H1 (cell line): Measurements from ENCODE around the gene MYO9A. TPM values are rescaled to one million over a fixed set of nuclear protein-coding genes. Genes with fewer than 3 reads are reported as not detected.

Source experiments
- CTCF ChIA-PET: fragments of 300-600 bp; sonication (Branson Sonifier 250); formaldehyde crosslinking; loops from one replicate; lab custom pipeline; 2021; ENCODE audit not compliant: partially characterized antibody; lab: Charles Lee
- POLR2A ChIA-PET: fragments of 300-600 bp; sonication (Branson Sonifier 250); formaldehyde crosslinking; loops from one replicate; lab custom pipeline; 2021; ENCODE audit warnings: inconsistent platforms; ENCODE audit not compliant: partially characterized antibody; lab: Charles Lee
- DNase-seq, 2 experiments: peaks; one replicate each; pipeline versions ENCODE4 v3.0.0 to v3.0.0-alpha.2; 2010 to 2022; ENCODE audit warnings: low spot score in 2 of 2, low read depth in 1 of 2, mixed read lengths in 1 of 2
- FAIRE-seq: peaks from 2 replicates; lab custom pipeline; 2011; peaks lifted over from hg19 to GRCh38; lab: Jason Lieb, UNC
- H2AFZ ChIP-seq: 2 replicates; pipeline ENCODE4 v1.8.1; 2012; ENCODE audit warnings: low read length, inconsistent platforms
- H2AK5ac ChIP-seq: 2 replicates; pipeline ENCODE4 v1.6.1; 2013; ENCODE audit warnings: low read depth, low read length
- H2BK120ac ChIP-seq: replicated peaks from 2 replicates; pipeline ENCODE3; 2013; ENCODE audit warnings: low read depth, low read length, inconsistent platforms
- H2BK12ac ChIP-seq: 2 replicates; pipeline ENCODE4 v1.6.1; 2013; ENCODE audit warnings: low read depth, low read length
- H2BK15ac ChIP-seq: 2 replicates; pipeline ENCODE4 v1.6.1; 2013; ENCODE audit warnings: low read length
- H2BK20ac ChIP-seq: 2 replicates; pipeline ENCODE4 v1.6.1; 2013; ENCODE audit warnings: low read length
- H2BK5ac ChIP-seq: 2 replicates; pipeline ENCODE4 v1.6.1; 2013; ENCODE audit warnings: low read depth, low read length
- H3K14ac ChIP-seq: 2 replicates; pipeline ENCODE4 v1.6.1; 2013; ENCODE audit warnings: inconsistent platforms; ENCODE audit not compliant: insufficient read length
- H3K18ac ChIP-seq: 2 replicates; pipeline ENCODE4 v1.6.1; 2013; ENCODE audit warnings: low read length; ENCODE audit errors: extremely low read depth
- H3K23ac ChIP-seq: 2 replicates; pipeline ENCODE4 v1.6.1; 2013; ENCODE audit warnings: inconsistent platforms; ENCODE audit not compliant: insufficient read length
- H3K23me2 ChIP-seq: 2 replicates; pipeline ENCODE4 v1.6.1; 2013; ENCODE audit warnings: low read depth, low read length
- H3K27ac ChIP-seq: 2 replicates; pipeline ENCODE4 v1.6.1; 2011; ENCODE audit warnings: low read depth, low read length, inconsistent platforms
- H3K27me3 ChIP-seq, 4 experiments: replicated peaks in 1 of 4; 1 replicate in 1 of 4; 2 replicates in 3 of 4; pipeline versions ENCODE4 v1.6.1 to v1.8.1; 2011 to 2013; ENCODE audit warnings: low read length in 3 of 4, mild to moderate bottlenecking in 3 of 4, inconsistent platforms in 2 of 4, mixed read lengths in 2 of 4, moderate library complexity in 1 of 4; ENCODE audit not compliant: control insufficient read depth in 3 of 4, insufficient read depth in 3 of 4; ENCODE audit errors: extremely low read depth in 1 of 4
- H3K36me3 ChIP-seq, 4 experiments: 2 replicates each; pipeline versions ENCODE4 v1.6.1 to v1.8.1; 2011 to 2013; ENCODE audit warnings: mild to moderate bottlenecking in 4 of 4, low read length in 3 of 4, moderate library complexity in 2 of 4, control low read depth in 1 of 4, inconsistent platforms in 1 of 4; ENCODE audit not compliant: insufficient read depth in 4 of 4, control insufficient read depth in 2 of 4
- H3K4ac ChIP-seq: replicated peaks from 2 replicates; pipeline ENCODE3; 2013; ENCODE audit warnings: low read length, low read depth, mixed read lengths, inconsistent platforms; ENCODE audit not compliant: insufficient read length
- H3K4me1 ChIP-seq, 4 experiments: replicated peaks in 1 of 4; 1 replicate in 1 of 4; 2 replicates in 3 of 4; pipeline versions ENCODE4 v1.6.1 to v1.8.1; 2011 to 2013; ENCODE audit warnings: low read length in 3 of 4, inconsistent platforms in 2 of 4, mixed read lengths in 1 of 4; ENCODE audit not compliant: insufficient read depth in 4 of 4, control insufficient read depth in 3 of 4
- H3K4me2 ChIP-seq, 2 experiments: 2 replicates each; pipeline versions ENCODE4 v1.6.1 to v1.8.1; 2011 to 2013; ENCODE audit warnings: low read depth in 2 of 2, low read length in 2 of 2, control low read depth in 1 of 2, inconsistent platforms in 1 of 2, mild to moderate bottlenecking in 1 of 2; ENCODE audit not compliant: insufficient read depth in 1 of 2
- H3K4me3 ChIP-seq, 4 experiments: fragments of 200-600, 300-600 bp in 1 of 4; sonication (generic), shearing (Covaris generic), sonication (Bioruptor Twin) in 1 of 4; 2 replicates each; pipeline versions ENCODE4 v1.5.1 to v1.8.1; 2011 to 2016; ENCODE audit warnings: low read length in 4 of 4, low read depth in 3 of 4, control low read depth in 2 of 4, inconsistent platforms in 2 of 4, mild to moderate bottlenecking in 2 of 4, mixed read lengths in 1 of 4, moderate library complexity in 1 of 4; ENCODE audit not compliant: insufficient read depth in 2 of 4; ENCODE audit errors: extremely low read depth in 1 of 4
- H3K56ac ChIP-seq: replicated peaks from 2 replicates; pipeline ENCODE3; 2013; ENCODE audit warnings: low read depth, mild to moderate bottlenecking, mixed read lengths, low read length, inconsistent platforms; ENCODE audit not compliant: insufficient read length
- H3K79me1 ChIP-seq: 2 replicates; pipeline ENCODE4 v1.6.1; 2013; ENCODE audit warnings: low read depth, low read length, control low read depth
- H3K79me2 ChIP-seq, 2 experiments: 2 replicates each; pipeline versions ENCODE4 v1.6.1 to v1.8.1; 2012 to 2013; ENCODE audit warnings: low read length in 2 of 2, mild to moderate bottlenecking in 2 of 2, inconsistent platforms in 1 of 2; ENCODE audit not compliant: insufficient read depth in 2 of 2, control insufficient read depth in 1 of 2
- H3K9ac ChIP-seq, 4 experiments: replicated peaks in 1 of 4; 1 replicate in 1 of 4; 2 replicates in 3 of 4; pipeline versions ENCODE4 v1.6.1 to v1.8.1; 2011 to 2013; ENCODE audit warnings: low read depth in 3 of 4, low read length in 3 of 4, control low read depth in 2 of 4, mild to moderate bottlenecking in 2 of 4, moderate library complexity in 2 of 4, inconsistent platforms in 1 of 4; ENCODE audit errors: extremely low read depth in 1 of 4
- H3K9me3 ChIP-seq, 2 experiments: 2 replicates each; pipeline versions ENCODE4 v1.6.1 to v1.8.1; 2012 to 2013; ENCODE audit warnings: mild to moderate bottlenecking in 2 of 2, moderate library complexity in 2 of 2, control low read depth in 1 of 2, inconsistent platforms in 1 of 2, low read depth in 1 of 2, low read length in 1 of 2, mixed read lengths in 1 of 2; ENCODE audit not compliant: insufficient read depth in 2 of 2
- H4K20me1 ChIP-seq, 2 experiments: replicated peaks in 1 of 2; 2 replicates each; pipeline versions ENCODE3 to v1.8.1; 2011 to 2013; ENCODE audit warnings: inconsistent platforms in 2 of 2, low read length in 2 of 2, mild to moderate bottlenecking in 1 of 2; ENCODE audit not compliant: insufficient read depth in 2 of 2, control insufficient read depth in 1 of 2
- H4K5ac ChIP-seq: 2 replicates; pipeline ENCODE4 v1.6.1; 2013; ENCODE audit warnings: low read length, low read depth, mixed read lengths, inconsistent platforms; ENCODE audit not compliant: insufficient read length
- H4K8ac ChIP-seq: 2 replicates; pipeline ENCODE4 v1.8.0; 2013; ENCODE audit warnings: mild to moderate bottlenecking, moderate library complexity, low read length, inconsistent platforms; ENCODE audit not compliant: insufficient read depth; ENCODE audit errors: extremely low read depth
- H4K91ac ChIP-seq: replicated peaks from 2 replicates; pipeline ENCODE3; 2013; ENCODE audit warnings: low read length, mixed read lengths, inconsistent platforms; ENCODE audit not compliant: insufficient read length
- BACH1 ChIP-seq: IDR thresholded peaks from 2 replicates; pipeline ENCODE4 v1.6.1; 2012; ENCODE audit warnings: low read length, improper control_type of control experiment
- CHD2 ChIP-seq: IDR thresholded peaks from 2 replicates; pipeline ENCODE4 v1.6.1; 2012; ENCODE audit warnings: low read length, improper control_type of control experiment
- EZH2 ChIP-seq: fragments of 200-600 bp; sonication (generic); IDR thresholded peaks from 2 replicates; pipeline ENCODE4 v1.7.1; 2012; ENCODE audit warnings: low read depth, mild to moderate bottlenecking, moderate library complexity, low read length, inconsistent platforms; ENCODE audit not compliant: severe bottlenecking
- KDM4A ChIP-seq: IDR thresholded peaks from one replicate; pipeline ENCODE4 v1.7.1; 2012; ENCODE audit warnings: low read depth, mild to moderate bottlenecking, moderate library complexity, low read length, inconsistent platforms; ENCODE audit not compliant: severe bottlenecking
- NRF1 ChIP-seq: IDR thresholded peaks from 2 replicates; pipeline ENCODE4 v1.6.1; 2011; ENCODE audit warnings: mild to moderate bottlenecking, low read depth, low read length, improper control_type of control experiment
- RAD21 ChIP-seq, 2 experiments: IDR thresholded peaks in 1 of 2; conservative IDR thresholded peaks in 1 of 2; 2 replicates each; pipeline ENCODE4 v1.6.1; 2011; ENCODE audit warnings: low read depth in 2 of 2, low read length in 2 of 2, improper control_type of control experiment in 1 of 2, inconsistent platforms in 1 of 2, mild to moderate bottlenecking in 1 of 2, moderate library complexity in 1 of 2
- SIN3A ChIP-seq, 2 experiments: IDR thresholded peaks in 1 of 2; conservative IDR thresholded peaks in 1 of 2; 2 replicates each; pipeline ENCODE4 v1.6.1; 2011 to 2012; ENCODE audit warnings: low read length in 2 of 2, improper control_type of control experiment in 1 of 2, low read depth in 1 of 2, mild to moderate bottlenecking in 1 of 2
- SIRT6 ChIP-seq: IDR thresholded peaks from one replicate; pipeline ENCODE4 v1.7.1; 2012; ENCODE audit warnings: low read length, inconsistent platforms
- SUZ12 ChIP-seq: fragments of 200-600 bp; sonication (generic); IDR thresholded peaks from 2 replicates; pipeline ENCODE4 v1.6.1; 2012; ENCODE audit warnings: mild to moderate bottlenecking, inconsistent platforms, low read length, moderate library complexity, mixed read lengths
- TCF12 ChIP-seq: IDR thresholded peaks from 2 replicates; pipeline ENCODE4 v1.6.1; 2011; ENCODE audit warnings: low read depth, mild to moderate bottlenecking, low read length
- WGBS, 2 experiments: shearing (Covaris generic) in 1 of 2; methylation state at CpG; one replicate each; pipeline versions ENCODE4 v1.1.6 to v1.1.7; 2013 to 2015; ENCODE audit warnings: low lambda C conversion rate in 2 of 2, mixed read lengths in 2 of 2, inconsistent platforms in 1 of 2, low coverage in 1 of 2, missing lambda C conversion rate in 1 of 2; ENCODE audit not compliant: insufficient replicate concordance in 2 of 2, insufficient coverage in 1 of 2, insufficient read length in 1 of 2; ENCODE audit errors: extremely low coverage in 1 of 2, missing lambda C conversion rate in 1 of 2; 5-methylcytosine and 5-hydroxymethylcytosine counted together
- polyA plus RNA-seq, 7 experiments: library from polyadenylated mRNA; depleted of rRNA in 3 of 7; stranded (reverse) in 5 of 7; unstranded in 2 of 7; fragments of >200 nt in 5 of 7; fragments of 200-250 nt in 2 of 7; gene quantifications; 1 replicate in 5 of 7; 2 replicates in 1 of 7; 4 replicates in 1 of 7; pipeline versions ENCODE4 v1.2.1 to v1.2.3, GENCODE V29; 2011 to 2013; ENCODE audit warnings: missing spikeins in 2 of 7, mixed read lengths in 2 of 7
- total RNA-seq: library from RNA; stranded (reverse); fragmentation: NEBNext Ultra II Directional; extraction: Animal tissue kit (Norgen Biotek cat#: 25700); gene quantifications from 2 replicates; pipeline ENCODE4 v1.2.1, GENCODE V29; 2021
- TF ChIP-seq, protein P1 (sequence below), 3 experiments: IDR thresholded peaks; 1 replicate in 2 of 3; 2 replicates in 1 of 3; pipeline versions ENCODE4 v1.5.1 to v1.6.1; 2011; ENCODE audit warnings: low read length in 3 of 3, mild to moderate bottlenecking in 3 of 3, inconsistent platforms in 2 of 3, low read depth in 1 of 3, moderate library complexity in 1 of 3; ENCODE audit not compliant: insufficient read depth in 1 of 3; ENCODE audit errors: control extremely low read depth in 1 of 3

The MYO9A gene
- total and polyA plus RNA-seq, 2 of the 8 experiments (the other 6 are each of a cell fraction or from before 2014, with no cell fraction given), result 3.9 to 26.0 TPM

- no peak overlapping the region for H3K4ac ChIP-seq
- ChIA-PET CTCF (interaction anchor here (0.7 to 1.4 kb wide), 3 partner anchors 15 to 1842 kb away, joined by 3 read pairs; no protein-coding TSS in a partner anchor), POLR2A (interaction anchor here (0.6 to 1.7 kb wide), 2 partner anchors 16 to 117 kb away, joined by 3 to 5 read pairs; no protein-coding TSS in a partner anchor)
- H3K4me2 ChIP-seq, result no peak overlapping the region
- no peaks in the 10 kb centered on the region for H3K9me3 ChIP-seq
- no peak overlapping the region for H2BK12ac ChIP-seq
- H2BK5ac ChIP-seq, result no peak overlapping the region
- no peak overlapping the region for H4K91ac ChIP-seq
- no peak overlapping the region for H2AFZ ChIP-seq
- 89% methylated on average over 3 of the region's 3 CpGs; no CpG with 5 or more reads in 1 of the 2 experiments for WGBS, 2 experiments
- H3K23ac ChIP-seq, result no peak overlapping the region
- no peaks in the 10 kb centered on the region; a peak in 1 of 4 replicates for H3K79me2 ChIP-seq
- H3K27me3 ChIP-seq, result no peaks in the 10 kb centered on the region
- FAIRE-seq, result no peak
- H3K14ac ChIP-seq, result no peak overlapping the region
- H3K79me1 ChIP-seq, result no peaks in the 10 kb centered on the region; the same call in 1 of the 2 replicates
- no peak overlapping the region for H3K56ac ChIP-seq
- H4K20me1 ChIP-seq, result peaks cover 0 to 3% of the 10 kb centered on the region in 2 experiments
- H4K8ac ChIP-seq, result no peak overlapping the region
- H3K4me3 ChIP-seq, result no peak overlapping the region
- no peaks in the 10 kb centered on the region; a peak in 1 of 7 replicates for H3K4me1 ChIP-seq
- no peak for DNase-seq
- H2AK5ac ChIP-seq, result no peak overlapping the region
- no peak overlapping the region for H2BK20ac ChIP-seq
- no peaks in the 10 kb centered on the region for H3K36me3 ChIP-seq
- H2BK120ac ChIP-seq, result no peak overlapping the region
- H3K9ac ChIP-seq, result no peak overlapping the region
- H2BK15ac ChIP-seq, result no peak overlapping the region
- no peak overlapping the region for H4K5ac ChIP-seq
- no peaks in the 10 kb centered on the region for H3K23me2 ChIP-seq
- H3K18ac ChIP-seq, result no peak overlapping the region
- H3K27ac ChIP-seq, result no peak overlapping the region
- TF ChIP-seq CHD2, result no peak
- no peak for TF ChIP-seq SIN3A (conservative IDR thresholded peaks at IDR 0.05 in 1 of 2, IDR thresholded peaks at IDR 0.05 in 1 of 2; ENCODE audit: low read depth in 1 of 2, low read length in 2 of 2)
- no peak for TF ChIP-seq RAD21 (IDR thresholded peaks at IDR 0.05 in 1 of 2, conservative IDR thresholded peaks at IDR 0.05 in 1 of 2; ENCODE audit: low read depth in 2 of 2, low read length in 2 of 2)
- TF ChIP-seq SIRT6, result no peak
- no peak for TF ChIP-seq KDM4A
- no peak for TF ChIP-seq NRF1
- no peak for TF ChIP-seq BACH1
- no peak for TF ChIP-seq TCF12
- no peak for TF ChIP-seq SUZ12
- TF ChIP-seq, protein P1, sequence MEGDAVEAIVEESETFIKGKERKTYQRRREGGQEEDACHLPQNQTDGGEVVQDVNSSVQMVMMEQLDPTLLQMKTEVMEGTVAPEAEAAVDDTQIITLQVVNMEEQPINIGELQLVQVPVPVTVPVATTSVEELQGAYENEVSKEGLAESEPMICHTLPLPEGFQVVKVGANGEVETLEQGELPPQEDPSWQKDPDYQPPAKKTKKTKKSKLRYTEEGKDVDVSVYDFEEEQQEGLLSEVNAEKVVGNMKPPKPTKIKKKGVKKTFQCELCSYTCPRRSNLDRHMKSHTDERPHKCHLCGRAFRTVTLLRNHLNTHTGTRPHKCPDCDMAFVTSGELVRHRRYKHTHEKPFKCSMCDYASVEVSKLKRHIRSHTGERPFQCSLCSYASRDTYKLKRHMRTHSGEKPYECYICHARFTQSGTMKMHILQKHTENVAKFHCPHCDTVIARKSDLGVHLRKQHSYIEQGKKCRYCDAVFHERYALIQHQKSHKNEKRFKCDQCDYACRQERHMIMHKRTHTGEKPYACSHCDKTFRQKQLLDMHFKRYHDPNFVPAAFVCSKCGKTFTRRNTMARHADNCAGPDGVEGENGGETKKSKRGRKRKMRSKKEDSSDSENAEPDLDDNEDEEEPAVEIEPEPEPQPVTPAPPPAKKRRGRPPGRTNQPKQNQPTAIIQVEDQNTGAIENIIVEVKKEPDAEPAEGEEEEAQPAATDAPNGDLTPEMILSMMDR (IDR thresholded peaks at IDR 0.05; ENCODE audit: control extremely low read depth in 1 of 3, insufficient read depth in 1 of 3, low read depth in 1 of 3, low read length in 3 of 3), result no peak
- TF ChIP-seq EZH2, result no peak
These were observed 12.8 kb downstream of the MYO9A start for GRCh38 chr15:72105111-72105510.
